HepG2 (cell line): ENCODE measurements around the gene RAD50. TPM values are rescaled to one million over a fixed set of nuclear protein-coding genes. Genes with fewer than 3 reads are reported as not detected.

ENCODE experiments used
- ATAC-seq: fragments of 200-7000 bp; cut with Tn5 transposase; 3 replicates; pipeline ENCODE4 v1.9.1; 2020; ENCODE audit warnings: mild to moderate bottlenecking, moderate library complexity
- BruUV-seq: library from RNA; stranded (reverse); fragments of 400-500 nt; replicated peaks from 2 replicates; lab custom pipeline; 2021; lab: Mats Ljungman, UMichigan
- CTCF ChIA-PET: fragments of 300-600 bp; formaldehyde crosslinking; extraction: SDS; loops from one replicate; lab custom pipeline; 2021; ENCODE audit warnings: low total read pairs, inconsistent platforms, low intra/inter-chr PET ratio; lab: Yijun Ruan, JAX
- POLR2A ChIA-PET: fragments of 350-600 bp; sonication (Branson Sonifier 250); formaldehyde crosslinking; loops from one replicate; lab custom pipeline; 2020; ENCODE audit warnings: antibody characterized with exemption, inconsistent platforms; lab: Yijun Ruan, JAX
- DNase-seq: peaks from one replicate; pipeline ENCODE4 v3.0.0-alpha.2; 2015; ENCODE audit warnings: low spot score
- FAIRE-seq: peaks from 3 replicates; lab custom pipeline; 2011; peaks lifted over from hg19 to GRCh38; lab: Jason Lieb, UNC
- H2AFZ ChIP-seq: one replicate; pipeline ENCODE4 v1.6.1; 2011; ENCODE audit warnings: low read length, inconsistent platforms
- H3K27ac ChIP-seq: fragments of 300-600 bp; 3 replicates; pipeline ENCODE4 v1.8.0; 2011; ENCODE audit warnings: mixed run types, mild to moderate bottlenecking, mixed read lengths, low read length, inconsistent platforms; ENCODE audit not compliant: insufficient read depth; ENCODE audit errors: extremely low read length
- H3K27me3 ChIP-seq, 2 experiments: fragments of 200-600 bp in 1 of 2; 2 replicates in 1 of 2; 3 replicates in 1 of 2; pipeline versions ENCODE4 v1.6.0 to v1.8.0; 2011; ENCODE audit warnings: low read length in 2 of 2, mild to moderate bottlenecking in 2 of 2, moderate library complexity in 2 of 2, inconsistent platforms in 1 of 2; ENCODE audit not compliant: insufficient read depth in 2 of 2, control insufficient read depth in 1 of 2
- H3K36me3 ChIP-seq, 2 experiments: fragments of 200-600 bp in 1 of 2; replicated peaks in 1 of 2; 2 replicates in 1 of 2; 3 replicates in 1 of 2; pipeline versions ENCODE4 v1.5.1 to v1.8.0; 2011; ENCODE audit warnings: low read length in 2 of 2, inconsistent platforms in 1 of 2; ENCODE audit not compliant: insufficient read depth in 2 of 2, control insufficient read depth in 1 of 2
- H3K4me1 ChIP-seq: 2 replicates; pipeline ENCODE4 v1.5.1; 2012; ENCODE audit warnings: low read length, inconsistent platforms; ENCODE audit not compliant: insufficient read depth
- H3K4me2 ChIP-seq: 2 replicates; pipeline ENCODE4 v1.6.0; 2011; ENCODE audit warnings: low read depth, low read length, inconsistent platforms
- H3K4me3 ChIP-seq, 3 experiments: fragments of 200-600 bp in 1 of 3; sonication (generic), shearing (Covaris generic) in 1 of 3; replicated peaks in 1 of 3; 2 replicates each; pipeline ENCODE4 v1.5.1; 2011 to 2016; ENCODE audit warnings: low read length in 3 of 3, inconsistent platforms in 2 of 3, low read depth in 2 of 3, mild to moderate bottlenecking in 2 of 3, control low read depth in 1 of 3, mixed read lengths in 1 of 3; ENCODE audit not compliant: insufficient read depth in 1 of 3
- H3K79me2 ChIP-seq: one replicate; pipeline ENCODE4 v1.6.1; 2011; ENCODE audit warnings: low read length, inconsistent platforms; ENCODE audit not compliant: insufficient read depth
- H3K9ac ChIP-seq: 2 replicates; pipeline ENCODE4 v1.6.0; 2011; ENCODE audit warnings: mild to moderate bottlenecking, low read depth, low read length, inconsistent platforms; ENCODE audit not compliant: insufficient read depth
- H3K9me3 ChIP-seq: 2 replicates; pipeline ENCODE4 v1.5.1; 2012; ENCODE audit warnings: mild to moderate bottlenecking, low read length
- H4K20me1 ChIP-seq: 2 replicates; pipeline ENCODE4 v1.6.0; 2011; ENCODE audit warnings: inconsistent platforms, mild to moderate bottlenecking, low read length, moderate library complexity; ENCODE audit not compliant: insufficient read depth
- FOXK1 ChIP-seq: sonication (generic); formaldehyde crosslinking; IDR thresholded peaks from 2 replicates; pipeline ENCODE4 v1.4.0; 2020; ENCODE audit warnings: low read depth, missing genetic modification reagents, borderline replicate concordance
- GZF1 ChIP-seq: sonication (generic); formaldehyde crosslinking; IDR thresholded peaks from 2 replicates; pipeline ENCODE4 v1.5.1; 2020; ENCODE audit warnings: mild to moderate bottlenecking, missing genetic modification reagents
- POGZ ChIP-seq: sonication (generic); formaldehyde crosslinking; IDR thresholded peaks from 2 replicates; pipeline ENCODE4 v1.4.0; 2020; ENCODE audit warnings: mild to moderate bottlenecking, missing genetic modification reagents
- PRDM15 ChIP-seq: sonication (generic); formaldehyde crosslinking; IDR thresholded peaks from 2 replicates; pipeline ENCODE4 v1.4.0; 2020; ENCODE audit warnings: missing genetic modification reagents
- RARA ChIP-seq: IDR thresholded peaks from 2 replicates; pipeline ENCODE4 v1.6.1; 2016; ENCODE audit warnings: missing genetic modification reagents, missing compliant biosample characterization
- SMYD3 ChIP-seq: sonication (generic); formaldehyde crosslinking; IDR thresholded peaks from 2 replicates; pipeline ENCODE4 v1.8.1; 2023; ENCODE audit warnings: mild to moderate bottlenecking, missing genetic modification reagents
- SNAPC2 ChIP-seq: sonication (generic); formaldehyde crosslinking; IDR thresholded peaks from 2 replicates; pipeline ENCODE4 v1.8.1; 2022; ENCODE audit warnings: mild to moderate bottlenecking, missing genetic modification reagents
- TEAD3 ChIP-seq: optimal IDR thresholded peaks from 2 replicates; pipeline ENCODE3; 2016; ENCODE audit warnings: borderline replicate concordance
- ZNF510 ChIP-seq: sonication (generic); formaldehyde crosslinking; IDR thresholded peaks from 2 replicates; pipeline ENCODE4 v1.4.0; 2020; ENCODE audit warnings: low read depth, mild to moderate bottlenecking, missing genetic modification reagents
- WGBS: methylation state at CpG from one replicate; pipeline ENCODE4 v1.1.6; 2017; ENCODE audit warnings: low lambda C conversion rate; 5-methylcytosine and 5-hydroxymethylcytosine counted together
- in situ Hi-C: cut with HindIII; loops from 2 replicates; pipeline ENCODE4 v1.10.0; 2017; ENCODE audit warnings: low pct_unique_long_range_greater_than_20kb; ENCODE audit not compliant: extremely low pct_ligation_motif_present
- intact Hi-C: fragments of 100-400 bp; cut with micrococcal nuclease; formaldehyde crosslinking; loops from one replicate; pipeline ENCODE4 v1.10.0; 2022; ENCODE audit not compliant: unreplicated experiment
- polyA plus RNA-seq, 8 experiments: library from polyadenylated mRNA; depleted of rRNA in 3 of 8; stranded (reverse) in 7 of 8; unstranded in 1 of 8; fragments of >200 nt; fragmentation: Illumina TruSeq in 4 of 8; extraction: Trizol in 4 of 8; gene quantifications; 2 replicates each; pipeline versions ENCODE4 v1.2.1 to v1.2.3, GENCODE V29; 2011 to 2016; ENCODE audit warnings: low read depth in 4 of 8, missing spikeins in 1 of 8, mixed read lengths in 1 of 8; ENCODE audit not compliant: insufficient read depth in 1 of 8
- total RNA-seq, 5 experiments: library from RNA; depleted of rRNA; stranded (reverse); fragments of >200 nt; fragmentation: Illumina TruSeq; extraction: Trizol; gene quantifications; 2 replicates each; pipeline ENCODE4 v1.2.3, GENCODE V29; 2016; ENCODE audit warnings: low read depth in 1 of 5
- TF ChIP-seq, protein P1 (sequence below): sonication (generic); formaldehyde crosslinking; IDR thresholded peaks from 2 replicates; pipeline ENCODE4 v1.8.1; 2023; ENCODE audit warnings: mild to moderate bottlenecking, missing genetic modification reagents
- TF ChIP-seq, protein P2 (sequence below): IDR thresholded peaks from 2 replicates; pipeline ENCODE4 v1.6.1; 2016

The RAD50 gene
- total and polyA plus RNA-seq, 2 of the 13 experiments (the other 11 are each of a cell fraction or from before 2014, with no cell fraction given), result 19.2 to 23.4 TPM

- FAIRE-seq (no peak), DNase-seq (no peak), ATAC-seq (no peak)
- ChIA-PET CTCF (no interaction called here), POLR2A (interaction anchor here (1.2 kb wide), 1 partner anchor 133 kb away, joined by 3 read pairs; no protein-coding TSS in a partner anchor)
- intact Hi-C loops, result loop anchor here (10.0 kb wide), 1 partner anchor 59 kb away; no protein-coding TSS in a partner anchor
- Histone ChIP-seq H3K79me2 (no peaks in the 10 kb centered on the region), H3K9me3 (no peaks in the 10 kb centered on the region), H3K36me3 (no peaks in the 10 kb centered on the region), H3K4me3 (peak within 1 kb of the TSS in 2 of 3 experiments; percentile 23 to 36; a peak in 3 of 6 replicates), H3K9ac (no peak within 1 kb of the TSS; the same call in 1 of the 2 replicates), H3K27ac (no peak within 1 kb of the TSS), H2AFZ (no peak within 1 kb of the TSS), H3K4me1 (peaks cover 35% of the 10 kb centered on the region), H3K27me3 (peaks cover 1 to 17% of the 10 kb centered on the region in 2 experiments; a peak in 4 of 5 replicates), H4K20me1 (no peaks in the 10 kb centered on the region), H3K4me2 (peak within 1 kb of the TSS; percentile 73)
- WGBS, result 57% methylated on average over 14 of the region's 14 CpGs
- in situ Hi-C loops, result loop anchor here (25.0 kb wide), 1 partner anchor 287 kb away; no protein-coding TSS in a partner anchor
- no TSS peak for BruUV-seq
- TF ChIP-seq ZNF510 (no peak), RARA (CRISPR knock-in tag) (no peak), SMYD3 (CRISPR knock-in tag) (no peak), FOXK1 (no peak), TEAD3 (no peak), POGZ (CRISPR knock-in tag) (no peak), GZF1 (CRISPR knock-in tag) (no peak), SNAPC2 (CRISPR knock-in tag) (no peak), PRDM15 (CRISPR knock-in tag) (no peak)
- TF ChIP-seq, protein P1, sequence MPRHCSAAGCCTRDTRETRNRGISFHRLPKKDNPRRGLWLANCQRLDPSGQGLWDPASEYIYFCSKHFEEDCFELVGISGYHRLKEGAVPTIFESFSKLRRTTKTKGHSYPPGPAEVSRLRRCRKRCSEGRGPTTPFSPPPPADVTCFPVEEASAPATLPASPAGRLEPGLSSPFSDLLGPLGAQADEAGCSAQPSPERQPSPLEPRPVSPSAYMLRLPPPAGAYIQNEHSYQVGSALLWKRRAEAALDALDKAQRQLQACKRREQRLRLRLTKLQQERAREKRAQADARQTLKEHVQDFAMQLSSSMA (CRISPR knock-in tag), result no peak
- TF ChIP-seq, protein P2, sequence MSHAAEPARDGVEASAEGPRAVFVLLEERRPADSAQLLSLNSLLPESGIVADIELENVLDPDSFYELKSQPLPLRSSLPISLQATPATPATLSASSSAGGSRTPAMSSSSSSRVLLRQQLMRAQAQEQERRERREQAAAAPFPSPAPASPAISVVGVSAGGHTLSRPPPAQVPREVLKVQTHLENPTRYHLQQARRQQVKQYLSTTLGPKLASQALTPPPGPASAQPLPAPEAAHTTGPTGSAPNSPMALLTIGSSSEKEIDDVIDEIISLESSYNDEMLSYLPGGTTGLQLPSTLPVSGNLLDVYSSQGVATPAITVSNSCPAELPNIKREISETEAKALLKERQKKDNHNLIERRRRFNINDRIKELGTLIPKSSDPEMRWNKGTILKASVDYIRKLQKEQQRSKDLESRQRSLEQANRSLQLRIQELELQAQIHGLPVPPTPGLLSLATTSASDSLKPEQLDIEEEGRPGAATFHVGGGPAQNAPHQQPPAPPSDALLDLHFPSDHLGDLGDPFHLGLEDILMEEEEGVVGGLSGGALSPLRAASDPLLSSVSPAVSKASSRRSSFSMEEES (CRISPR knock-in tag), result no peak
Observed at GRCh38 chr5:132673939-132674630, 117.3 kb downstream of the RAD50 start, which contains the start of gene IL4. Gene IL4, plus strand, starts transcription at chr5:132673989. Its CDS starts 62 bp downstream, at chr5:132674051.
